Hematopoietic multipotent progenitor cell (in vitro differentiated cells): ENCODE results near the gene PRRT1. TPM values are rescaled to one million over a fixed set of nuclear protein-coding genes. Genes with fewer than 3 reads are reported as not detected.
"Not testable (repeated sequence)": the region's sequence is repeated elsewhere in the genome, so short reads cannot be mapped to it uniquely, and the experiment has no call there.

Source experiments
- DNase-seq, 3 donors: peaks; one replicate each; pipeline ENCODE4 v3.0.0-alpha.2; 2011 to 2015; ENCODE audit warnings: low read depth in 2 of 3, low spot score in 2 of 3
- small RNA-seq: library from RNA; depleted of rRNA; stranded (forward); fragments of <200 nt; gene quantifications from one replicate; pipeline ENCODE3, GENCODE V24; 2012
- total RNA-seq: library from RNA; depleted of rRNA; stranded (reverse); fragments of >200 nt; gene quantifications from one replicate; pipeline ENCODE4 v1.2.3, GENCODE V29; 2012

Gene PRRT1
- total RNA-seq, 1 donor = 0.27 TPM

- DNase-seq = no peak
Observed at GRCh38 chr6:32105433-32105832, 46.3 kb downstream of the PRRT1 start.

GRCh38 chr6:32102255-32102654 lies 49.5 kb downstream of the PRRT1 start:
- DNase-seq = no peak

DNA sequence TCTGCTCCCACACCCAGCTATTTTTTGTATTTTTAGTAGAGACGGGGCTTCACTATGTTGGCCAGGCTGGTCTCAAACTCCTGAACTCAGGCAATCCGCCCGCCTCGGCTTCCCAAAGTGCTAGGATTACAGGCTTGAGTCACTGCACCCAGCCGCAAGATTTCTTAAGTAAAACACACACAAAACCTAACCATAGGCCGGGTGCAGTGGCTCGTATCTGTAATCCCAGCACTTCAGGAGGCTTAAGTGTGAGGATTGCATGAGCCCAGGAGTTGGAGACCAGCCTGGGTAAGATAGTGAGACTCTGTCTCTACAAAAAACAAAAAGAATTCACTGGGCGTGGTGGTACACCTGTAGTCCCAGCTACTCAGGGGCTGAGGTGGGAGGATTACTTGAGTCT lies 51.5 kb downstream of the PRRT1 start:
- not testable (repeated sequence) for DNase-seq

Small RNA genes lying within 50 kb of the gene (small RNA-seq; reads per million reads assigned to genes)
- not detected for gene AL662884.1
- not detected for gene MIR6833

Other genes starting within 250 kb of the PRRT1 start
- gene ZBTB12, start 249.9 kb downstream of the PRRT1 start, total RNA-seq = 8.9 TPM
- 0.54 TPM for gene C2, start 224.2 kb downstream of the PRRT1 start, total RNA-seq
- gene CFB, start 205.8 kb downstream of the PRRT1 start, total RNA-seq = 0.54 TPM
- 44.7 TPM for gene NELFE, start 193.0 kb downstream of the PRRT1 start, total RNA-seq
- 62.7 TPM for gene SKIC2, start 192.8 kb downstream of the PRRT1 start, total RNA-seq
- 36.4 TPM for gene DXO, start 179.8 kb downstream of the PRRT1 start, total RNA-seq
- 5.9 TPM for gene C4A, start 169.9 kb downstream of the PRRT1 start, total RNA-seq
- 4.6 TPM for gene C4B, start 137.1 kb downstream of the PRRT1 start, total RNA-seq
- 0.27 TPM for gene CYP21A2, start 113.5 kb downstream of the PRRT1 start, total RNA-seq
- gene TNXB, start 42.6 kb downstream of the PRRT1 start, total RNA-seq = 1.1 TPM
- 49.8 TPM for gene ATF6B, start 23.7 kb downstream of the PRRT1 start, total RNA-seq
- gene FKBPL, start 21.7 kb downstream of the PRRT1 start, total RNA-seq = 4.0 TPM
- 30.2 TPM for gene PPT2, start 2.2 kb upstream of the PRRT1 start, total RNA-seq
- 5.1 TPM for gene EGFL8, start 12.7 kb upstream of the PRRT1 start, total RNA-seq
- gene AGPAT1, start 24.1 kb upstream of the PRRT1 start, total RNA-seq = 41.7 TPM
- gene RNF5, start 26.5 kb upstream of the PRRT1 start, total RNA-seq = 29.1 TPM
- 0.81 TPM for gene AGER, start 32.3 kb upstream of the PRRT1 start, total RNA-seq
- gene PBX2, start 38.3 kb upstream of the PRRT1 start, total RNA-seq = 75.9 TPM
- gene GPSM3, start 40.7 kb upstream of the PRRT1 start, total RNA-seq = 58.7 TPM
- gene NOTCH4, start 72.1 kb upstream of the PRRT1 start, total RNA-seq = 3.5 TPM
- not detected for gene TSBP1, start 220.0 kb upstream of the PRRT1 start, total RNA-seq